SK-N-SH treated with all-trans-retinoic acid at 6 μM for 48 hours (cell line): ENCODE measurements around the gene ALDH6A1.
"Not testable (repeated sequence)": the region's sequence is repeated elsewhere in the genome, so short reads cannot be mapped to it uniquely, and the experiment has no call there.

Experiments
- ATAC-seq: fragments of 200-7000 bp; cut with Tn5 transposase; 3 replicates; pipeline ENCODE4 v1.9.1; 2020; ENCODE audit warnings: mild to moderate bottlenecking, moderate library complexity
- ARNTL ChIP-seq: fragments of 450-650 bp; formaldehyde crosslinking; IDR thresholded peaks from 2 replicates; pipeline ENCODE4 v1.5.0; 2020; ENCODE audit warnings: low read depth, mild to moderate bottlenecking, moderate library complexity, borderline replicate concordance
- BACH2 ChIP-seq: fragments of 250-450 bp; sonication (Bioruptor Pico); IDR thresholded peaks from 2 replicates; pipeline ENCODE4 v1.9.0; 2021; ENCODE audit warnings: mild to moderate bottlenecking, borderline replicate concordance
- CREB5 ChIP-seq: fragments of 250-450 bp; sonication (Bioruptor Pico); IDR thresholded peaks from 2 replicates; pipeline ENCODE4 v1.5.1; 2020; ENCODE audit warnings: low read depth, mild to moderate bottlenecking, moderate library complexity
- CSRNP3 ChIP-seq: fragments of 250-450 bp; sonication (Bioruptor Pico); IDR thresholded peaks from 2 replicates; pipeline ENCODE4 v1.5.1; 2021; ENCODE audit warnings: mild to moderate bottlenecking, moderate library complexity
- GLIS3 ChIP-seq: fragments of 250-450 bp; sonication (Bioruptor Pico); IDR thresholded peaks from 2 replicates; pipeline ENCODE4 v1.5.0; 2020; ENCODE audit warnings: mild to moderate bottlenecking, moderate library complexity
- ISL1 ChIP-seq: fragments of 250-450 bp; sonication (Bioruptor Pico); IDR thresholded peaks from 2 replicates; pipeline ENCODE4 v2.1.2; 2022; ENCODE audit warnings: mild to moderate bottlenecking, moderate library complexity
- PATZ1 ChIP-seq: fragments of 250-450 bp; sonication (Bioruptor Pico); IDR thresholded peaks from 2 replicates; pipeline ENCODE4 v1.8.0; 2020; ENCODE audit warnings: mild to moderate bottlenecking, moderate library complexity, borderline replicate concordance
- PPARA ChIP-seq: fragments of 250-450 bp; sonication (Bioruptor Pico); IDR thresholded peaks from 2 replicates; pipeline ENCODE4 v1.5.0; 2020; ENCODE audit warnings: mild to moderate bottlenecking, borderline replicate concordance
- RARB ChIP-seq: fragments of 250-450 bp; sonication (Bioruptor Pico); IDR thresholded peaks from 2 replicates; pipeline ENCODE4 v1.8.0; 2021; ENCODE audit warnings: mild to moderate bottlenecking, moderate library complexity
- ZC3H10 ChIP-seq: fragments of 250-450 bp; sonication (Bioruptor Pico); IDR thresholded peaks from 2 replicates; pipeline ENCODE4 v1.5.1; 2021; ENCODE audit warnings: mild to moderate bottlenecking, moderate library complexity
- ZFP3 ChIP-seq: fragments of 250-450 bp; sonication (Bioruptor Pico); IDR thresholded peaks from 2 replicates; pipeline ENCODE4 v1.5.0; 2020; ENCODE audit warnings: mild to moderate bottlenecking, moderate library complexity
- ZFP30 ChIP-seq: fragments of 450-650 bp; formaldehyde crosslinking; IDR thresholded peaks from 2 replicates; pipeline ENCODE4 v1.5.0; 2022; ENCODE audit warnings: mild to moderate bottlenecking, moderate library complexity
- ZNF70 ChIP-seq: fragments of 450-650 bp; formaldehyde crosslinking; IDR thresholded peaks from 2 replicates; pipeline ENCODE4 v1.5.0; 2020; ENCODE audit warnings: mild to moderate bottlenecking, moderate library complexity
- ZNF8 ChIP-seq: fragments of 450-650 bp; formaldehyde crosslinking; IDR thresholded peaks from 2 replicates; pipeline ENCODE4 v1.5.0; 2020; ENCODE audit warnings: mild to moderate bottlenecking, moderate library complexity

The ALDH6A1 gene

GRCh38 chr14:74084277-74085046, at the start of gene ALDH6A1, which contains the start of gene LIN52:
TSS of gene ALDH6A1 (minus strand) at chr14:74084453. CDS start at chr14:74084394, 59 bp downstream.
TSS of gene LIN52 (plus strand) at chr14:74084956. CDS start at chr14:74084975, 19 bp downstream.
- TF ChIP-seq ZFP30 (CRISPR knock-in tag) = 0 out of 2 replicates have a peak, but pooled peaks have one; percentile 15
- no peak for TF ChIP-seq CSRNP3
- TF ChIP-seq, all 23 proteins: peak for 1
- peak; percentile 97 for ATAC-seq

- TF ChIP-seq PPARA (CRISPR knock-in tag) (no peak), BACH2 (no peak), ZC3H10 (CRISPR knock-in tag) (no peak), ZNF70 (CRISPR knock-in tag) (no peak), ARNTL (CRISPR knock-in tag) (no peak), ZFP30 (CRISPR knock-in tag) (no peak), CSRNP3 (no peak), GLIS3 (CRISPR knock-in tag) (no peak), PATZ1 (CRISPR knock-in tag) (no peak), RARB (CRISPR knock-in tag) (no peak), ISL1 (CRISPR knock-in tag) (no peak), CREB5 (no peak), ZNF8 (CRISPR knock-in tag) (no peak)
- TF ChIP-seq, all 23 proteins: peak for 0
- ATAC-seq = no peak
These were observed 43.4 kb upstream of the ALDH6A1 start for GRCh38 chr14:74127634-74128033.

- no peak for ATAC-seq
- TF ChIP-seq ZNF8 (CRISPR knock-in tag) (peak; percentile 95), ZFP3 (no peak)
These were observed 42.2 kb upstream of the ALDH6A1 start for GRCh38 chr14:74126315-74127013.

GRCh38 chr14:74125487-74125886, 41.2 kb upstream of the ALDH6A1 start:
- ATAC-seq = not testable (repeated sequence)

- ATAC-seq = peak; percentile 93
These were observed 27.4 kb upstream of the ALDH6A1 start for GRCh38 chr14:74111395-74112216.

DNA sequence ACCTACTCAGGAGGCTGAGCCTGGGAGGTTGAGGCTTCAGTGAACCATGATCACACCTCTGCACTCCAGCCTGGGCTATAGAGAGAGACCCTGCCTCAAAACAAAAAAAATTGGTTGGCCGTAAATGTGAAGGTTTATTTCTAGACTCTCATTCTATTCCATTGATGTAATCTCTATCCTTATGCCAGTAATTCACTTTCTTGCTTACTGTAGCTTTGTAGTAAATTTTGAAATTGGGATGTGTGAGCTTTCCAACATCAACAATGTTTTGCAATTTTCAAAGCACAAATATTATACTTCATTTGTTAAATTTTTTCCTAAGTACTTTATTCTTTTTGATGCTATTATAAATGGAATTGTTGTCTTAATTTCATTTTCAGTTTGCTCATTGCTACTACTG, 25.1 kb upstream of the ALDH6A1 start:
- no peak for TF ChIP-seq ZNF70 (CRISPR knock-in tag)
- TF ChIP-seq, all 23 proteins: peak for 0
- ATAC-seq = no peak
